ENCODE results near the gene IARS1.

The IARS1 gene

GRCh38 chr9:92247981-92248380 is 45.5 kb downstream of the IARS1 start:
- Histone ChIP-seq H3K27me3 (ENCODE audit: low read length) (no peaks in the 10 kb centered on the region), H3K4me2 (ENCODE audit: low read depth, low read length, poor library complexity, severe bottlenecking) (no peak overlapping the region), H3K4me3 (ENCODE audit: insufficient read depth, low read length, poor library complexity, severe bottlenecking) (no peak overlapping the region), H3K27ac (ENCODE audit: low read depth, low read length) (no peak overlapping the region), H3K36me3 (ENCODE audit: low read length) (peaks cover 66% of the 10 kb centered on the region), H3F3A (ENCODE audit: insufficient read depth) (no peaks in the 10 kb centered on the region; the same call in 1 of the 2 replicates), H3K9me2 (replicated peaks; ENCODE audit: insufficient read depth, low read length) (no peaks in the 10 kb centered on the region), H3K79me2 (ENCODE audit: insufficient read depth, low read length) (no peaks in the 10 kb centered on the region; the same call in 1 of the 2 replicates), H3K9ac (ENCODE audit: low read length) (no peak overlapping the region), H3K9me3 (ENCODE audit: insufficient read depth, low read length) (no peaks in the 10 kb centered on the region), H4K20me1 (ENCODE audit: low read depth, low read length) (no peaks in the 10 kb centered on the region), H2AFZ (ENCODE audit: low read depth, low read length, severe bottlenecking) (no peak overlapping the region)
- no peak for TF ChIP-seq EZH2phosphoT487 (conservative IDR thresholded peaks at IDR 0.05; ENCODE audit: low read length)
- TF ChIP-seq, protein P1, sequence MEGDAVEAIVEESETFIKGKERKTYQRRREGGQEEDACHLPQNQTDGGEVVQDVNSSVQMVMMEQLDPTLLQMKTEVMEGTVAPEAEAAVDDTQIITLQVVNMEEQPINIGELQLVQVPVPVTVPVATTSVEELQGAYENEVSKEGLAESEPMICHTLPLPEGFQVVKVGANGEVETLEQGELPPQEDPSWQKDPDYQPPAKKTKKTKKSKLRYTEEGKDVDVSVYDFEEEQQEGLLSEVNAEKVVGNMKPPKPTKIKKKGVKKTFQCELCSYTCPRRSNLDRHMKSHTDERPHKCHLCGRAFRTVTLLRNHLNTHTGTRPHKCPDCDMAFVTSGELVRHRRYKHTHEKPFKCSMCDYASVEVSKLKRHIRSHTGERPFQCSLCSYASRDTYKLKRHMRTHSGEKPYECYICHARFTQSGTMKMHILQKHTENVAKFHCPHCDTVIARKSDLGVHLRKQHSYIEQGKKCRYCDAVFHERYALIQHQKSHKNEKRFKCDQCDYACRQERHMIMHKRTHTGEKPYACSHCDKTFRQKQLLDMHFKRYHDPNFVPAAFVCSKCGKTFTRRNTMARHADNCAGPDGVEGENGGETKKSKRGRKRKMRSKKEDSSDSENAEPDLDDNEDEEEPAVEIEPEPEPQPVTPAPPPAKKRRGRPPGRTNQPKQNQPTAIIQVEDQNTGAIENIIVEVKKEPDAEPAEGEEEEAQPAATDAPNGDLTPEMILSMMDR (IDR thresholded peaks at IDR 0.05; ENCODE audit: insufficient read depth, low read length, poor library complexity, severe bottlenecking): no peak

DNA sequence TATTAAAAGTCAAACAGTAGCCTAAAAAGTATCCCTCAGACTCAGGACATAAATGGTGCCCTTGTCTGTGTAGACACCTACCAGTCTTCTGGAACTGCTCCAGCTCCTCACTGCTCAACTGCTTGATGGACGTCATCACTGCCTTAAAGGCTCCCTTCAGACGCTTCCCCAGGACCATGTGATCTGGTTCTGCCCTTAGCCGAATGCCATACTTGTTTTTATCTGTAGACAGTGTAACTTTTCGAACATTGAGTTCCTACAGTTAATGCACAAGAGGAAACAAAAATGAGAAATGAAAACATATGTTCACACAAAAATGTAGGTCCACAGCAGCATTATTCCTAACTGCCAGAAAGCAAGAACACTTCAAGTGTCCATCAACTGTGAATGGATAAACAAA is 46.2 kb downstream of the IARS1 start:
- H3K79me2 ChIP-seq (ENCODE audit: insufficient read depth, low read length): no peaks in the 10 kb centered on the region; the same call in 1 of the 2 replicates
- no peaks in the 10 kb centered on the region for H3K9me3 ChIP-seq (ENCODE audit: insufficient read depth, low read length)
- H3K4me2 ChIP-seq (ENCODE audit: low read depth, low read length, poor library complexity, severe bottlenecking): no peak overlapping the region
- H2AFZ ChIP-seq (ENCODE audit: low read depth, low read length, severe bottlenecking): no peak overlapping the region
- no peak for TF ChIP-seq EZH2phosphoT487 (conservative IDR thresholded peaks at IDR 0.05; ENCODE audit: low read length)
- TF ChIP-seq, protein P1 (IDR thresholded peaks at IDR 0.05; ENCODE audit: insufficient read depth, low read length, poor library complexity, severe bottlenecking): no peak
- H3K27ac ChIP-seq (ENCODE audit: low read depth, low read length): no peak overlapping the region
- H4K20me1 ChIP-seq (ENCODE audit: low read depth, low read length): no peaks in the 10 kb centered on the region
- no peaks in the 10 kb centered on the region for H3K27me3 ChIP-seq (ENCODE audit: low read length)
- no peak overlapping the region for H3K9ac ChIP-seq (ENCODE audit: low read length)
- peaks cover 69% of the 10 kb centered on the region for H3K36me3 ChIP-seq (ENCODE audit: low read length)
- H3K4me3 ChIP-seq (ENCODE audit: insufficient read depth, low read length, poor library complexity, severe bottlenecking): no peak overlapping the region
- no peaks in the 10 kb centered on the region for H3K9me2 ChIP-seq (replicated peaks; ENCODE audit: insufficient read depth, low read length)
- no peaks in the 10 kb centered on the region; the same call in 1 of the 2 replicates for H3F3A ChIP-seq (ENCODE audit: insufficient read depth)

- H3K27ac ChIP-seq (ENCODE audit: low read depth, low read length): no peak overlapping the region
Observed at GRCh38 chr9:92245005-92245797, 48.3 kb downstream of the IARS1 start.

More at GRCh38 chr9:92245005-92245797, 48.3 kb downstream of the IARS1 start:
- H3K9ac ChIP-seq (ENCODE audit: low read length): no peak overlapping the region
- no peaks in the 10 kb centered on the region for H3K9me2 ChIP-seq (replicated peaks; ENCODE audit: insufficient read depth, low read length)
- H3F3A ChIP-seq (ENCODE audit: insufficient read depth): no peaks in the 10 kb centered on the region; the same call in 1 of the 2 replicates
- no peaks in the 10 kb centered on the region for H3K27me3 ChIP-seq (ENCODE audit: low read length)
- TF ChIP-seq EZH2phosphoT487 (conservative IDR thresholded peaks at IDR 0.05; ENCODE audit: low read length): no peak
- TF ChIP-seq, protein P1 (IDR thresholded peaks at IDR 0.05; ENCODE audit: insufficient read depth, low read length, poor library complexity, severe bottlenecking): no peak
- no peak overlapping the region for H3K4me3 ChIP-seq (ENCODE audit: insufficient read depth, low read length, poor library complexity, severe bottlenecking)
- H3K36me3 ChIP-seq (ENCODE audit: low read length): peaks cover 73% of the 10 kb centered on the region
- H3K9me3 ChIP-seq (ENCODE audit: insufficient read depth, low read length): no peaks in the 10 kb centered on the region
- no peaks in the 10 kb centered on the region; the same call in 1 of the 2 replicates for H3K79me2 ChIP-seq (ENCODE audit: insufficient read depth, low read length)
- H3K4me2 ChIP-seq (ENCODE audit: low read depth, low read length, poor library complexity, severe bottlenecking): no peak overlapping the region
- H2AFZ ChIP-seq (ENCODE audit: low read depth, low read length, severe bottlenecking): no peak overlapping the region
- H4K20me1 ChIP-seq (ENCODE audit: low read depth, low read length): no peaks in the 10 kb centered on the region

Data from SU-DHL-6 (cell line).